Mammary epithelial cell (primary cell): Measurements from ENCODE around the gene CD160.

Experiments
- EZH2 ChIP-seq: IDR thresholded peaks from 2 replicates; pipeline ENCODE4 v1.6.1; 2012; ENCODE audit warnings: low read length, inconsistent platforms, borderline replicate concordance
- TF ChIP-seq, protein P1 (sequence below), 2 donors: IDR thresholded peaks in 1 of 2; conservative IDR thresholded peaks in 1 of 2; 2 replicates each; pipeline ENCODE4 v1.5.1; 2011 to 2012; ENCODE audit warnings: inconsistent platforms in 2 of 2, low read length in 2 of 2, mild to moderate bottlenecking in 2 of 2, control low read depth in 1 of 2, low read depth in 1 of 2; ENCODE audit not compliant: insufficient read depth in 1 of 2; ENCODE audit errors: extremely low read depth in 1 of 2

DNA sequence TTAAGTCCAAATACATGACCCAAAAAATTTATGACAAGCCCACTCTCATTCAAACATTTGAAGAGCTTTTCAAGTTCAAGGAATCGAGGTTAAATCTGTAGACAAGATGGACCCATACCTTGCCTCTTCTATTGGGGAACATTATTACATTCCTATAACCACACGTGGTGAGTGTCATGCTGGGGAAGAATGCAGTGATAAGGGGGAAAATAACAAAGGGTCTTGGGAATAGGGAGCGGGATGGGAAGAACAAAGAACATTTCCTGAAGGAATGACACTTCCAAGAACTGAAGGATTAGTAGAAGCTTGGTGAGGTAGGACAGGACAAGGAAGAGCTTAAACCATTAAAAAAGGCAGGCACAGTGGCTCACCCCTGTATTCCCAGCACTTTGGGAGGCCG is 31.0 kb upstream of the CD160 start:
- no peak for TF ChIP-seq EZH2
- TF ChIP-seq, protein P1, sequence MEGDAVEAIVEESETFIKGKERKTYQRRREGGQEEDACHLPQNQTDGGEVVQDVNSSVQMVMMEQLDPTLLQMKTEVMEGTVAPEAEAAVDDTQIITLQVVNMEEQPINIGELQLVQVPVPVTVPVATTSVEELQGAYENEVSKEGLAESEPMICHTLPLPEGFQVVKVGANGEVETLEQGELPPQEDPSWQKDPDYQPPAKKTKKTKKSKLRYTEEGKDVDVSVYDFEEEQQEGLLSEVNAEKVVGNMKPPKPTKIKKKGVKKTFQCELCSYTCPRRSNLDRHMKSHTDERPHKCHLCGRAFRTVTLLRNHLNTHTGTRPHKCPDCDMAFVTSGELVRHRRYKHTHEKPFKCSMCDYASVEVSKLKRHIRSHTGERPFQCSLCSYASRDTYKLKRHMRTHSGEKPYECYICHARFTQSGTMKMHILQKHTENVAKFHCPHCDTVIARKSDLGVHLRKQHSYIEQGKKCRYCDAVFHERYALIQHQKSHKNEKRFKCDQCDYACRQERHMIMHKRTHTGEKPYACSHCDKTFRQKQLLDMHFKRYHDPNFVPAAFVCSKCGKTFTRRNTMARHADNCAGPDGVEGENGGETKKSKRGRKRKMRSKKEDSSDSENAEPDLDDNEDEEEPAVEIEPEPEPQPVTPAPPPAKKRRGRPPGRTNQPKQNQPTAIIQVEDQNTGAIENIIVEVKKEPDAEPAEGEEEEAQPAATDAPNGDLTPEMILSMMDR (conservative IDR thresholded peaks at IDR 0.05 in 1 of 2, IDR thresholded peaks at IDR 0.05 in 1 of 2; ENCODE audit: extremely low read depth in 1 of 2, insufficient read depth in 1 of 2, low read depth in 1 of 2, low read length in 2 of 2): no peak
